Muscle of back (tissue), 11 donors: ENCODE data around the gene TBX2. TPM values are rescaled to one million over a fixed set of nuclear protein-coding genes. Genes with fewer than 3 reads are reported as not detected.
A peak's percentile ranks its signal among the peaks of the same experiment; 100 is the strongest.

Experiments used
- DNase-seq, 3 donors: peaks; one replicate each; pipeline versions ENCODE4 v3.0.0 to v3.0.0-alpha.2; 2013
- polyA plus RNA-seq, 10 donors: library from polyadenylated mRNA; unstranded; fragments of 120-200 nt; gene quantifications; one replicate each; pipeline ENCODE4 v1.2.1, GENCODE V29; 2013; ENCODE audit not compliant: insufficient read length in 10 of 10

Gene TBX2
- polyA plus RNA-seq, 10 donors, result 5.4 to 11.7 (median 9.0) TPM

- no peak for DNase-seq
Observed at GRCh38 chr17:61386251-61386650, 13.4 kb upstream of the TBX2 start.

GRCh38 chr17:61387011-61387410 is 12.6 kb upstream of the TBX2 start:
- no peak for DNase-seq

GRCh38 chr17:61387511-61388305 is 11.9 kb upstream of the TBX2 start:
- DNase-seq, result no peak

DNA sequence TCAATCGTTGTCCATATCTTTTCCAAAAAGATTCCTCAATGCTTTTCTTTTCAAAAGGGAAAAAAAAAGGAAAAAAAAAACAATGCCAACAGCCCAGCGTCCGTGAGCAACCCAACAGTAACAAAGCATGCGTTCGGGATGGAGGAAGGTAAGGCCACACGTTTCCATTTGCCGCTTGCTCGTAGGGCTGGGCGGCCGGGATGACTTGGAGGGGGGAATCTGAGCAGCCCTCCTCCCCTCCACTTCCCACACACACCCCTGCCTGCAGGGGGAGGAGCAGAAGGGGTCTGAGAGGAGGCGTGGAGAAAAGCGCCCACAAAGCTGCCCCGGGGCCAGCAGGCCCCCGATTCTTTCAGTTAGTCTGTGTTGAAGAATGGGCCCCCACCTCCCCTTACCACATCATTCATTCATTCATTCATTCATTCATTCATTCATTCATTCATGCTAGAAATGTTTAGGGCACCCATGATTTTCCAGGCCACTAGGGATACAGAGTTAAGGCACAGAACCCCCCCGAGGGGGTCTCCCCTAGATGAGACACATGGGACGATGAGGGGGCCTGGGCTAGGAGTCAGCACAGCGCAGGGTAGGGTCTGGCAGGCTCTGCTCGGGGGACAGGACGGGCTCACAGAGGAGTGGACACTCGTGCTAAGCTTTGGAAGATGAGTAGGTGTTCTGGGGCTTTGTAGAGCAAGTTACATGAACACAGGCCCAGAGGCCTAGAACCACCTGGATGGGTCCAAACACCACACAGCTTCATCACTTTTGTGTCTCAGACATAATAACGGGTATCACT is 10.9 kb upstream of the TBX2 start:
- DNase-seq, result no peak

- peak in 1 of 3 donors; percentile 77 for DNase-seq
Observed at GRCh38 chr17:61389670-61390478, 9.8 kb upstream of the TBX2 start.

- DNase-seq, result no peak
Observed at GRCh38 chr17:61390479-61390791, 9.2 kb upstream of the TBX2 start.

- peak in 1 of 3 donors; percentile 6 for DNase-seq
Observed at GRCh38 chr17:61391595-61392291, 7.9 kb upstream of the TBX2 start.

DNA sequence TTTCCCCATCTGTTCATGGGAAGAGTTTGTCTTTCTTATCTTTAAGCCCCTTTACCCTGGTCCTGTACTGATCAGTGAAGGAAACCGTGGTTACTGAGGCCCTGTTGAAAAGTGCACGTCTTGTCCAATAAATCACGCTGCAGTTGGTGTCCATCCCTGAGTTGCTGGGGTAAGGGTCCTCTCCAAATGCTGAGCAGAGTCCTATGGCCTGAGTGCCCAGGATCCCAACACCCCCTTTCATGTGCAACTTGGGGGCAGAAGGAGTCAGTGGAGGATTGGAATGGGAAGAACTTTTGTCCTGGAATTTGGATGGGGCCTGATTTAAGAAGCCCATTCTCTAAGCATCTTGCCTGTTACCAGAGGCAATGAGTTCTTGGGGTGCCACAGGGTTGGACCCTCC is 7.0 kb upstream of the TBX2 start:
- DNase-seq, result no peak

GRCh38 chr17:61393550-61393903 is 6.1 kb upstream of the TBX2 start:
- peak in 1 of 3 donors; percentile 8 for DNase-seq

- DNase-seq, result peak in 1 of 3 donors; percentile 16
Observed at GRCh38 chr17:61393904-61394629, 5.6 kb upstream of the TBX2 start.

DNA sequence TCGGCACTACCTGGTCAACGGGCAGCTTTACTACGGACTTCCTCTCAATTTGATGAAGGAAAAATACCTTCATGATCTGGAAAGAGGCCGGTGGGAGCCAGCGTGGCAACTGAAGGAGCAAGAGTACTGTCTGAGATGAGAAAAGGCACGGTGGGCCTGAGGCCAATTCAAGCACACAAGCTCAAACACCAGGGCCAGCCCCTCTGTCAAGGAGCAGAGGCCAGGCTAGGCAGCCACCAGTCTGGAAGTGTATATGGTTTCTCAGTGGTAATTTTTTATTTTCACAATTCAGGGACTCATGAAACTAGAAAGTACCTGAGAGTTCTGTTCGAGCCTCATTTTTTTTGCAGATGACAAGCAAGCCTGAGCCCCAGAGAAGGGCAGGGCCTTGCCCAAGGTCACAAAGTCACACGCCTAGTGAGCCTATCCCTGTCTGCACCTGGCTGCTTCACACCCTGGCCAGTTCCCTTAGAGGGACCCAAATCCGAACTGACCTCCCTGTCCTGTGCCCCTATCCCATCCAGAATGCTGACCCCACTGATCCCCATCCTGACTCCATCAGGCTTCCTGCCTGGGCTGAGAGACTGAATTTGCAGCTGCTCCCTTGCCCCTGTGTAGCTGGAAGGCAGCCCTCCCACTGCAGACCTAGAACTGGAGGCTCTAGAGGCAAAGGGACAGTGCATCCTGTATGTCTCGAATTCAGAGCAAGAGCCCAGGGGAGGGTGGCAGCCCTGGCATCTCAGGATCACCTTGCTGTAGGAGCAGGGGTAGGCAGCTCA is 4.8 kb upstream of the TBX2 start:
- peak in 1 of 3 donors; percentile 27 for DNase-seq

DNA sequence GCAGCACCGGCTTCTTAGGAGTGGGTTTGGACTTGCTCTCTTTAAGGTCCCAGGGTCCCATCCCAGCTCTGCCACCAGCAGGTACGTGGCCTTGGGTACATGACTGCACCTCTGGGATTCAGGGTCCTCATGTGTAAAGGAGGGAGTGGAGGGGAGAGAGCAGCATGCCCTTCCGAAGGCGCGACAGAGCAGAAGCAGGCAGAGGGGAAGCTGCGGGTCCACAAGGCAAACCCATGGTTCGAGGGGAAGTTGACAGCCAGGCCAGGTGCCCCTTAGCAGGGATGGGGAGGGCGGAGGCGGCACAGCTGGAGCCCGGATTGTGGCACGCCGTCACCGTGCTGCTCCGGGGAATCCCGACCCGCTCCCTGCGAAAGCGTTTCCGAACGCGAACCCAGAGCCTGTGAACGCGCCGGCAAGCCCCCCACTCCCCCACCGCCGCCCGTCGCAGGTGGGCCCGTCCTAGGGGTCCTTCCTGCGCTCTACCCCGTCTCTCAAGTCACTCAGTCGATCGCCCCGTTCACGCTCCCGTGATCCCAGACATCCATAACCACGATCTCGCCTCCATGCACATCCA is 4.1 kb upstream of the TBX2 start:
- DNase-seq, result peak in 1 of 3 donors; percentile 32

- DNase-seq, result no peak
Observed at GRCh38 chr17:61395983-61396585, 3.6 kb upstream of the TBX2 start.

DNA sequence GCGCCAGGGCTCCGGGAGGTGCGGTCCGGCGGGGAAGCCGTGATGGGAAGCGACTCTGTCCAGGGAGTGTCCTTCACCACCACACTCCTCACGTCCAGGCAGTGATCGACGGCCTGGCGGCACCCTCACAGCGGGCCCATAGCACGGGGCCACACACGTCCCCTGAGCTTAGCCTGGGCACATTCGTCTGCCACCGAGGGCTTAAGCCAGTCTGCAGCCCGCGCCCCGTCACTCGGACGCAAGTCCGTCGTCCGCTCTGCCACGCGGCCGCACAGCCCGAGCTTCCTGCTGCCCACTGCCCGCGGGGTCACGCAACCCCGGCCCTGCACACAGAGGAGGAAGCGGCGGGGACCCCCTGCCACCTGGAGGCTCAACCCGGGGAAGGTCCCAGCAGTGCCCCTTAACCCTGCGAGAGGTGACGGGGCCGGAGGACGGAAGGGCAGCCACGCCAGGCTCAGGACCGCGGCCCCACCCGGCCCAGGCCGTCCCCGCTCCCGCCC is 3.0 kb upstream of the TBX2 start:
- DNase-seq, result peak in 1 of 3 donors; percentile 62

DNA sequence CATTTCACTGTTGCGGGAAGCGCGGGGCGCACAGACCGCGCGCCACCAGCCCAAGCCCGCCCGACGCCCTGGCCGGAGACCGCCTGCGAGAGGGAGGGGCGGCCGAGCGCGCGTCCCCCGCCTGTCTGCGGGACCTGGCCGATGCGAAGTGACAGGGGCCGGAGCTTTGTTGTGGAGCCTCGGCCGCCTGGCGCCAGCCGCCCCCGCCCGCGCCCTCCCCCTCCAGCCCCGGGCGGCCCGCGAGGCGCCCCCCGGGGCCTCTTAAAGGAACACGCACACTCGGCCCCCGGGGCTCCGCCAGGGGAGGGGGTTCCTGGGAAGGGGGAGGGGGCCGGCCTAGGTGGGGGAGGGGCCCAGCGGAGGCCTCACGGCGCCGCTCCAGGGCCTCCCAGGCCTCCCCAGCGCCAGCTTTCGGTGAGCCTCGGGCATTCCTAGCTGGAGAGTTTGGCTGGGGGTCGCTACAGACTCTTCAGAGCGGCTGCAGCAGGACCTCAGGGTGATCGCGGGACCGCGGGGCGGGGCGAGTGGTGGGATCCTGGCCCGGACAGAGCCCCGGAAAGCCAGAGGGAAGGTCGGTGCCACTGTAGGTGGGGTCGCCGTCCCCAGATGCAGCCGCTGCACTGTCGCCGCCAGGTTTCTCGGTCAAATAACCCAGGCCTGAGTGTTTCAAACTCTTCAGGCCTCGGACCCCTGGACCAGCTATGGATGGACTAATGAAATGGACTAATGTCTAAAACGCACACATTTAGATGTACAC is 2.4 kb upstream of the TBX2 start:
- peak in 1 of 3 donors; percentile 76 for DNase-seq

DNA sequence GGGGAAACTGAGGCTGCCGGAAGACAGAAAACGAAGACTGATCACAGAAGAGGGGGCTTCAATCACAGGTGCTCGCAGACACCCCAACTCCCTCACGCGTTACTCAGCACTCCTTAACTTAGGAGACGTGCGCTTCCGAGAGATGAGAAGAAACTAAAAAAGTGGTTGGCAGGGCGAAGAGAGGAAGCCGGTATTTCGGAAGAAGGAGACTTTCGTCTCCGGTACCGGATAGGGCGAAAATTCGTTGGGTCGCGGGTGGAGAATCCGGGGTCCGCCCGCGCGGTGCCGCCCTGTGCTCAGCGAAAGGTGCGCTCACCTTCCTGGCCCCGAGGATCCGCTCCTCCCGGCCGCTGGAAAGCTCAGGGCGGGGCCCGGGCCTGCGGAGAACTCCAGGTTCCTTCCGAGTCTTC is 917 bp upstream of the TBX2 start:
- DNase-seq, result no peak

GRCh38 chr17:61400066-61400716 is 548 bp downstream of the TBX2 start:
- DNase-seq, result peak in 1 of 3 donors; percentile 79
